Hepatocyte (in vitro differentiated cells): ENCODE results near the gene TPCN2. TPM values are rescaled to one million over a fixed set of nuclear protein-coding genes. Genes with fewer than 3 reads are reported as not detected.

Source experiments
- DNase-seq: peaks from one replicate; pipeline ENCODE4 v3.0.0-alpha.2; 2016; ENCODE audit warnings: low spot score
- H2AFZ ChIP-seq: fragments of 200-600 bp; sonication (generic); 2 replicates; pipeline ENCODE4 v1.6.0; 2016; ENCODE audit warnings: antibody characterized with exemption, mild to moderate bottlenecking
- H3K27ac ChIP-seq: fragments of 200-600 bp; sonication (generic); 2 replicates; pipeline ENCODE4 v1.5.1; 2016; ENCODE audit warnings: mild to moderate bottlenecking
- H3K27me3 ChIP-seq: fragments of 200-600 bp; sonication (generic); 2 replicates; pipeline ENCODE4 v1.6.1; 2016
- H3K36me3 ChIP-seq: fragments of 200-600 bp; sonication (generic); replicated peaks from 2 replicates; pipeline ENCODE4 v1.5.1; 2016; ENCODE audit warnings: low read depth; ENCODE audit not compliant: insufficient read depth
- H3K4me1 ChIP-seq: fragments of 200-600 bp; sonication (generic); 2 replicates; pipeline ENCODE4 v1.5.1; 2016; ENCODE audit warnings: mild to moderate bottlenecking, moderate library complexity; ENCODE audit not compliant: insufficient read depth
- H3K4me2 ChIP-seq: fragments of 200-600 bp; sonication (generic); 2 replicates; pipeline ENCODE4 v1.6.0; 2016
- H3K4me3 ChIP-seq: fragments of 200-600 bp; sonication (generic); 2 replicates; pipeline ENCODE4 v1.5.1; 2016; ENCODE audit warnings: mild to moderate bottlenecking
- H3K79me2 ChIP-seq: fragments of 200-600 bp; sonication (generic); 2 replicates; pipeline ENCODE4 v1.6.0; 2017; ENCODE audit warnings: mild to moderate bottlenecking
- H3K9me2 ChIP-seq: fragments of 200-600 bp; sonication (generic); replicated peaks from 2 replicates; pipeline ENCODE4 v1.6.0; 2017; ENCODE audit warnings: mild to moderate bottlenecking; ENCODE audit not compliant: insufficient read depth
- H3K9me3 ChIP-seq: fragments of 200-600 bp; sonication (generic); 2 replicates; pipeline ENCODE4 v1.5.1; 2016; ENCODE audit warnings: low read depth, mild to moderate bottlenecking
- H4K20me1 ChIP-seq: fragments of 200-600 bp; sonication (generic); 2 replicates; pipeline ENCODE4 v1.6.0; 2016; ENCODE audit warnings: mild to moderate bottlenecking; ENCODE audit not compliant: insufficient read depth, poor library complexity, severe bottlenecking
- EZH2 ChIP-seq: fragments of 200-600 bp; sonication (generic); IDR thresholded peaks from 2 replicates; pipeline ENCODE4 v1.6.1; 2016; ENCODE audit warnings: antibody characterized with exemption, mild to moderate bottlenecking, borderline replicate concordance
- EZH2phosphoT487 ChIP-seq: fragments of 200-600 bp; sonication (generic); IDR thresholded peaks from one replicate; pipeline ENCODE4 v1.6.1; 2018; ENCODE audit warnings: antibody characterized with exemption, mild to moderate bottlenecking, low read depth, moderate library complexity; ENCODE audit not compliant: unreplicated experiment, severe bottlenecking
- WGBS: methylation state at CpG from one replicate; pipeline ENCODE4 v1.1.6; 2016; ENCODE audit warnings: low lambda C conversion rate; ENCODE audit errors: missing lambda C conversion rate; 5-methylcytosine and 5-hydroxymethylcytosine counted together
- polyA plus RNA-seq: library from polyadenylated mRNA; unstranded; fragments of >200 nt; fragmentation: Nextera tagmentation; extraction: Ambion mirVana; gene quantifications from 2 replicates; pipeline ENCODE4 v1.2.1, GENCODE V29; 2016
- total RNA-seq: library from RNA; depleted of rRNA; stranded (reverse); fragments of >200 nt; gene quantifications from 2 replicates; pipeline ENCODE4 v1.2.3, GENCODE V29; 2014
- TF ChIP-seq, protein P1 (sequence below): fragments of 200-600 bp; sonication (generic); IDR thresholded peaks from 2 replicates; pipeline ENCODE4 v1.5.1; 2016; ENCODE audit warnings: antibody characterized with exemption, mild to moderate bottlenecking; ENCODE audit not compliant: poor library complexity

TPCN2 gene
- total and polyA plus RNA-seq, 2 experiments from 2014 or later: 16.6 to 21.3 TPM

DNA sequence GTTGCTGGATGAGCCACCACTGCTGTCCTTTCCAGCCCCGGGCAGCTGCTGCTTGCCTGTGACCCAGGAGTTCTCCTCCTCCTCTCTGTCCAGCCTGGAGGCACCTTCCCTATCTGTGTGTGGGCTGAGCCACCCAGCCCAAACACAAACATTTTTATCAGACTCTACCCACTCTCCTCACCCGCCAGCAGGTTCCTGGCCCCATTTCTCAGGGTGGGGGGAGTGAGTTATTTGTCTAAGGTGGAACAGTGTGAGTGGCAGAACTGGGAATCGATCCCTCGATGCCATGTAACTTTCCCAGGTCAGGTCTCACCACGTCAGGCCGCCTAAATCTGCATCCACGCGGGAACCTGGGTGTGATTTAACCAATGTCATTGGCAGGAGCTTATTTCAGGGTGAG, 86.2 kb downstream of the TPCN2 start:
- no peaks in the 10 kb centered on the region for H3K9me2 ChIP-seq
- no peaks in the 10 kb centered on the region for H4K20me1 ChIP-seq
- no peaks in the 10 kb centered on the region for H3K36me3 ChIP-seq
- no peaks in the 10 kb centered on the region for H3K79me2 ChIP-seq
- 74% methylated on average over 8 of the region's 8 CpGs for WGBS
- H2AFZ ChIP-seq: no peak overlapping the region
- no peaks in the 10 kb centered on the region for H3K27me3 ChIP-seq
- TF ChIP-seq, protein P1, sequence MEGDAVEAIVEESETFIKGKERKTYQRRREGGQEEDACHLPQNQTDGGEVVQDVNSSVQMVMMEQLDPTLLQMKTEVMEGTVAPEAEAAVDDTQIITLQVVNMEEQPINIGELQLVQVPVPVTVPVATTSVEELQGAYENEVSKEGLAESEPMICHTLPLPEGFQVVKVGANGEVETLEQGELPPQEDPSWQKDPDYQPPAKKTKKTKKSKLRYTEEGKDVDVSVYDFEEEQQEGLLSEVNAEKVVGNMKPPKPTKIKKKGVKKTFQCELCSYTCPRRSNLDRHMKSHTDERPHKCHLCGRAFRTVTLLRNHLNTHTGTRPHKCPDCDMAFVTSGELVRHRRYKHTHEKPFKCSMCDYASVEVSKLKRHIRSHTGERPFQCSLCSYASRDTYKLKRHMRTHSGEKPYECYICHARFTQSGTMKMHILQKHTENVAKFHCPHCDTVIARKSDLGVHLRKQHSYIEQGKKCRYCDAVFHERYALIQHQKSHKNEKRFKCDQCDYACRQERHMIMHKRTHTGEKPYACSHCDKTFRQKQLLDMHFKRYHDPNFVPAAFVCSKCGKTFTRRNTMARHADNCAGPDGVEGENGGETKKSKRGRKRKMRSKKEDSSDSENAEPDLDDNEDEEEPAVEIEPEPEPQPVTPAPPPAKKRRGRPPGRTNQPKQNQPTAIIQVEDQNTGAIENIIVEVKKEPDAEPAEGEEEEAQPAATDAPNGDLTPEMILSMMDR: no peak
- TF ChIP-seq EZH2phosphoT487 (no peak), EZH2 (no peak)
- no peak for DNase-seq
- H3K4me3 ChIP-seq: no peak overlapping the region
- no peak overlapping the region for H3K27ac ChIP-seq
- H3K9me3 ChIP-seq: no peaks in the 10 kb centered on the region
- peaks cover 8% of the 10 kb centered on the region for H3K4me1 ChIP-seq
- no peak overlapping the region for H3K4me2 ChIP-seq

DNA sequence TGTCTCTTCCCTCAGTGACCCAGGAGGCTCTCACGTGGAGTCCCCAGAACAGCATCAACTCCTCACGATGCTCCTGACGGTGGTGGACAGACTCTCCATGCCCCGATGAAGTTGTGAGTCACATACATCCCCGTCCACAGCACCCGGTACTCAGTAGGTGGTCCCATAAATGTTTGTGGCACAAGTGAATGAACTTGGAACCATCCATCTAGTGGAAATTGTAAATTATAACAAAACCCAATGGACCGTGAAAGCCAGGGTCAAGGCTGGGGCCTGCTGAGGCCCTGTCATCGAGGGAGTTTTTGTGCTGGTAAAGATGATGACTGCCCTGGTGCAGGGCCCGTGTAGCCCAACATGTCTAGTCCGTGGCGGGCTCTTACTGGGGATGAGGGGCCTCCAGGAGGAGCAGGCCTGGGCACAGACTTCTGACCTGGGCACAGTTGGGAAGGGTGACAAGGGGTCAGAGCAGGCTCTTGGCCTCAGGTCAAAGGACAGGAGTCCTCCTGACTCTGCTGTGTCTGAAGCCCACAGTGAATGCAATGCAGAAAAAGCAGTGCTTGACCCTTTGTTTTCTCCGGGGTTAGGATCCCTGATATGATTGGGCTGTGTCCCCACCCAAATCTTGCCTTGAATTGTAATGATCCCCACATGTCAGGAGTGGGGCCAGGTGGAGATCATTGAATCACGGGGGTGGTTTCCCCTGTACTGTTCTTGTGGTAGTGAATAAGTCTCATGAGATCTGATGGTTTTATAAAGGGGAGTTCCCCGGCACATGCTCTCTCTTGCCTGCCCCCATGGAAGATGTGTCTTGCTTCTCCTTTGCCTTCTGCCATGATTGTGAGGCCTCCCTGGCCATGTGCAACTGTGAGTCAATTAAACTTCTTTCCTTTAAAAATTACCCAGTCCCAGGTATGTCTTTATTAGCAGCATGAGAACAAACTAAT, 87.0 kb downstream of the TPCN2 start:
- no peaks in the 10 kb centered on the region for H3K9me3 ChIP-seq
- no peak overlapping the region for H3K4me3 ChIP-seq
- WGBS: 79% methylated on average over 14 of the region's 14 CpGs
- no peaks in the 10 kb centered on the region for H3K36me3 ChIP-seq
- no peak overlapping the region for H2AFZ ChIP-seq
- no peaks in the 10 kb centered on the region for H3K27me3 ChIP-seq
- no peaks in the 10 kb centered on the region for H3K79me2 ChIP-seq
- no peak overlapping the region for H3K27ac ChIP-seq
- no peaks in the 10 kb centered on the region for H3K9me2 ChIP-seq
- no peak for TF ChIP-seq EZH2phosphoT487
- TF ChIP-seq, protein P1: no peak
- no peaks in the 10 kb centered on the region for H4K20me1 ChIP-seq
- H3K4me2 ChIP-seq: no peak overlapping the region
- no peak for DNase-seq
- H3K4me1 ChIP-seq: peaks cover 8% of the 10 kb centered on the region

DNA sequence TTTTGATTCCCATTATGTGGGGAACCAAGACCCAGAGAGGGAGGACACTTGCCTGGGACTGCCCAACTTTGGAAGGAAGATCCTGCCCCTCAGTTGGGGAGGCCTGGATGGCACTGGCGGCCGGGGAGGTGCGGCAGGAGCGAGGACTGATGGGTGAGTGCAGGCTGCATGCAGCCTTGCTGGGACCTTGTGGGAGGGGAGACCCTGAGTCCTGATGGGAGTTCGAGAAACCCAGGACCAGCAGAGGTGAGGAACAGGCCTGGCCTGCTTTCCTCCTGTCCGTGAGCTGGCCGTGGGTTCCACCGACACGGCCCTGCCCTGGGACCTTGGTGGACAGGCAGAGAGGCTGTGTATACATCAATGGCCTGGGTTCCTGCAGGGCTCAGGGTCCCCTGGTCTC, 87.7 kb downstream of the TPCN2 start:
- H3K9me3 ChIP-seq: no peaks in the 10 kb centered on the region
- 98% methylated on average over 9 of the region's 9 CpGs for WGBS
- no peak overlapping the region for H2AFZ ChIP-seq
- no peaks in the 10 kb centered on the region for H4K20me1 ChIP-seq
- H3K4me1 ChIP-seq: peaks cover 8% of the 10 kb centered on the region
- H3K4me3 ChIP-seq: no peak overlapping the region
- TF ChIP-seq EZH2 (no peak), EZH2phosphoT487 (no peak)
- TF ChIP-seq, protein P1: no peak
- no peaks in the 10 kb centered on the region for H3K27me3 ChIP-seq
- no peak overlapping the region for H3K4me2 ChIP-seq
- H3K79me2 ChIP-seq: no peaks in the 10 kb centered on the region
- no peak overlapping the region for H3K27ac ChIP-seq
- no peaks in the 10 kb centered on the region for H3K36me3 ChIP-seq
- no peaks in the 10 kb centered on the region for H3K9me2 ChIP-seq
- no peak for DNase-seq
